Ramos (cell line): ENCODE results near the gene MLPH.

Source experiments
- in situ Hi-C: fragments of 300-500 bp; cut with MboI; formaldehyde crosslinking; loops from one replicate; pipeline ENCODE4 v1.14.3; 2022; ENCODE audit warnings: low sequenced_read_pairs; ENCODE audit not compliant: unreplicated experiment

Gene MLPH

DNA sequence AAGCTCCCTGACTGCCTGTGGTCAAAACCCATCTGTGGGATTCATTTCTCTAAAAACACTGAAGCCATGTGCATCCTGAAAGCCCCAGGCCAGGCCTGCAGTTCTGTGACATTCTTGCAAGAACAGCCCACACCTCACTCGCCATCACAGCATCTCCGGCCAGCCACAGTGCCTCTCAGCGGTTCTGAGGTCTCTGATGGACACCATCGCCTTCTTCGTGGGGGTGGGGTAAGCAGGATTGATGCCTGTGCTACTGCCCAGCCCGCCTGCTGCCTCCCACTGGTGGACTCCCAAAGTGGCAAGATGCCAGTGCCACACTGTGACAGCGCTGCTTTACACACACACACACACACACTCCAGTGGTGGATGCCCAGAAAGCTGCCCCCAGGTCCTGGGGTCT, 74.2 kb downstream of the MLPH start:
- in situ Hi-C loops = no loop called here

DNA sequence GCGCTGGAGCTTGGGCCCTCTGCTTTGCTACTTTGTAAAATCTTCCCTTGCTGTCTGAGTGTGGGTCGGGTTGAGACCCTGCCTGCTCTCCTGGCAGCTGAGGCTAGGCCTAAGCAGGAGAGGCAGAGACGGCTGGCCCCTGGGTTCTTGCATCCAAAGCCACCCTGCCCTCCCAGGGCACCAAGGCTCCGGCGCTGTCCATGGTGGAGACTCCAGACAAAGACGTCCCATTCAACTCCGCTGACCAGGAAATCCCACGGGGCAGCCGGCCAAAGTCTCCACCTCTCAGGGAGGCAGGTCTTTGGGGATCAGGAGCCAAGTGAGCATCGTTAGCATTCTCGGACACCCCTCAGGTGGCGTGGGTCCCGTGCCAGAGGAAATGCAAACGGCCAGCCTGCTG, 76.8 kb downstream of the MLPH start:
- in situ Hi-C loops = no loop called here

DNA sequence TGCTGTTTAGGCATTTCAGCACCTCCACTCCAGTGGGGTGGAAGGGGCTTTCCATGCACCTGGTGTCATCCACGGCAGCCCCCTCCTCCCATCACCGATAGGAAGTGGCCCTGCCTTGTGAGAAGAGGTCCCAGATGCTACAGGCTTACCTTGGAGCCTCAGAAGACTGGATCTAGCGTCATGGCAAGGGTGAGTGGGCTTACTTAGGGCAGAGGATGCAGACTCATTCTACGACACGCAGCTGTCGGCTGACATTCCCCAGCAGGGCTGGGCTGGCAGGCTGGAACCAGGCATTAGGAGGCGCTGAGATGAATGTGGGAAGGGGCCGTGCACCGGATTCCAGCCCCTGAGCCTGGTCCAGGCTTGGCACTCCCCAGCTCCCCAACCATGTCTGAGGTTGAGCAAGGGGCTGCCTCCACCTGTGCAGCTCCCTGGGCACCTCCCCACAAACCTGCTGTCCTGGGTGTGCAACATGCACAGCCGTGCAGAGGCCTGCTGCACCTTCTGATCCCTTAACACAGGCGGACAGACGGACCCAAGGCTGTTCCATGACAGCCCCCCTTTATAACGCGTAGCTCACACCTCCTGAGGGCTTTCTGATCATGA, 77.6 kb downstream of the MLPH start:
- in situ Hi-C loops = no loop called here

DNA sequence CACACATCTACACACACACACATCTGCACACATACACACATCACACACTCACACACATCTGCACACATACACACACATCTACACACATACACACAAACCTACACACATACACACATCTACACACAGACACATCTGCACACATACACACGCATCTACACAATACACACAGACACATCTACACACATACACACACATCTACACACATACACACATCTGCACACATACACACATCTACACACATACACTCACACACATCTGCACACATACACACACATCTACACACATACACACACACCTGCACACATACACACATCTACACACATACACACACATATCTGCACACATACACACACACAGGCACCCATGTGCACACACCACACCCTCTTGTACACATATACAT, 78.9 kb downstream of the MLPH start:
- in situ Hi-C loops = no loop called here

DNA sequence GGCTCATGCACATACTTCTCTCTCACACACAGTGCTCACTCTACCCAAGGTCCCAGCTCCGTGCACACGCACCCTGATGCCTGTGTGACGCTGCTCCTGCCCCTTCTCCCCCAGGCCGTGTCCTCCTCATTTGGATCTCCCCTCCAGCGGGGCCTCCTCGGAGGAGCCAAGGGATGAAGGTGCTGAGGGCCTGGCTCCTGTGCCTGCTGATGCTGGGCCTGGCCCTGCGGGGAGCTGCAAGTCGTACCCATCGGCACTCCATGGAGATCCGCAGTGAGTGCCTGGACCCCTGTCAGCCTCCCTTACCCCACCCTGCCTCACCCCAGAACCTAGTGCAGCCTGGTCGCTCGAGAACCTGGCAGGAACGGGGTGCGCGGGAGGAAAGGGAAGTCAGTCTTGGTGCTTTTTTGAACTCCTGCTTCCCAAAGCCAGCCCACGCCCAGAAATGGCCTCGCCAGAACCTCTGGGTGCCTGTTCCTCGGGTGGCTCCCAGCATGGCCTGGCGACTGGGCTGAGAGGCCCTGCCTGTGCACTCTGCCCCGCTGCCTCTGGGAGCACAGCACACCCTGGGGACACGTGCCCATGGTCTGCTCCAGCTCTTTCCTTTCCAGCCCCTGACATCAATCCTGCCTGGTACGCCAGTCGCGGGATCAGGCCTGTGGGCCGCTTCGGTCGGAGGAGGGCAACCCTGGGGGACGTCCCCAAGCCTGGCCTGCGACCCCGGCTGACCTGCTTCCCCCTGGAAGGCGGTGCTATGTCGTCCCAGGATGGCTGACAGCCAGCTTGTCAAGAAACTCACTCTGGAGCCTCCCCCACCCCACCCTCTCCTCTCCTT, 79.6 kb downstream of the MLPH start, which contains the start of gene PRLH:
TSS of gene PRLH (plus strand) at position 174 of the 835 bp plus-strand sequence. CDS start at position 174, 0 bp downstream.
- in situ Hi-C loops = no loop called here

DNA sequence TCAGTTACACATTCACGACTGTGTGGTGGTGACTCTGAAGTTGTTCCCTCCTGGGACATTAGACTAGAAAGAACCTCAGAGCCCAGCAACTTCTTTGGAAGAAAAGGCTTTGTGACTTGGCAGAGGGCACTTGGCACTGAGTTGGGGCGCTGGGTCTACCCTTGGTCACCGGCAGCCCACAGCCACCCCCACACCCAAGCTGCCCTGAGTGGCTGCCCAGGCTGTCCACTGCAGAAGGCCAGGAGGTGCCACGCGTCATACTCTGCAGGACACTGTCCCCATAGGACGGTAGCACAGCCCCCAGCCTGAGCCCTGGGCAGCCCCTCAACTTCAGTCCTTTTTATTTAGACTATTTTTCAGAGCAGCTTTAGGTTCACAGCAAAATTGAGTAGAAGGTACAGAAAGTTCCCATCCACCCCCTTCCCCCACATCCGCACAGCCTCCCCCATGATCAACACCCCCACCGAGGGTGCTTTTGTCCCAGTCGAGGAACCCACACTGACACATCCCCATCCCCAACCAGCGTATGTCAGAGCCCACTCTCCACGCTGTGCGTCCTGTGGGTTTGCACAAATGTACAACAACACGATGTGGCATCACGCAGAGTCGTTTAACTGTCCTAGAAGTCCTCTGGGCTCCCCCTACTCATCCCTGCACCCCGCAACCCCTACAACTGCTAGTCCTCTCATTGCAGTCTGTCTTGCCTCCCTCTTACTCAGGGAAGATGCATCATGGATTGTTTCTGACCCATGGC, 80.4 kb downstream of the MLPH start:
- in situ Hi-C loops = no loop called here

DNA sequence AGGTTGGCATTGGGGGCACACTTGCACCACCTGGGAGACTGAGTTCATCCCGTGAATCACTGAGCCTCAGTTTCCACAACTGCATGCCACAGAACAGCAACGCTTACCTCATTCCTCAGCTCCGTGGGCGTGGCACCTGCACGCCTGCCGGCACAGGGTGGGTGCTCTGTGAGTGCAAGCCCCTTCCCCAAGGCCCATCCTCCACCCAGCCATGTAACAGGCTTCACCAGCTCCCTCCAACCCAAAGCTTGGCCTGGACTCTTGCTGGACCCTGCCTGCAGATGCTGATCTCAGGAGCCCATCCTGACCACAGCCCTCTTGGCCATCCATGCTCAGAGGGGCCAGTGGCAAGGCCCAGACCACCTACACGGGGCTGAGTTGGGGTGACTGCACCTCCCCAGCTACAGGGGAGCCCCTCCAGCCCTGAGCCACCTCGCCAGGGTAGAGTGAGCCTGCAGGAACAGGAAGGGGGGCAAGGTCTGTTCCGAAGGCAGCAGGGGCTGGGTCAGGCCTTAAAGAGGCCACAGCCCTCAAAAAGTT, 81.1 kb downstream of the MLPH start:
- in situ Hi-C loops = no loop called here

DNA sequence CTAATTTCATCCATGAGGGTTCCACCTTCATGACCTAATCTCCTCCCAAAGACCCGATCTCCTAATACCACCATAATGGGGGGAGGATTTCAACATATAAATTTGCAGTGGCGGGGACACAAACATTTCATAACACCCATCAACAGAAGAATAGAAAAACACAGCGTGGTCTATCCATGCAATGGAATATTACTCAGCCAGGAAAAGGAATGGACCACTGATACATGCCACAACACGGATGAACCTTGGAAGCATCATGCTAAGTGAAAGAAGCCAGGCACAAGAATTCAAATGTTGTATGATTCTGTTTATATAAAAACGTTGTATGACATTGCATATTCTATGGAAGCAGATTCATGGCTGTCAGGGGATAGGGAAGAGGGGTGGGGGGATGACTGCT, 82.0 kb downstream of the MLPH start:
- in situ Hi-C loops = no loop called here

DNA sequence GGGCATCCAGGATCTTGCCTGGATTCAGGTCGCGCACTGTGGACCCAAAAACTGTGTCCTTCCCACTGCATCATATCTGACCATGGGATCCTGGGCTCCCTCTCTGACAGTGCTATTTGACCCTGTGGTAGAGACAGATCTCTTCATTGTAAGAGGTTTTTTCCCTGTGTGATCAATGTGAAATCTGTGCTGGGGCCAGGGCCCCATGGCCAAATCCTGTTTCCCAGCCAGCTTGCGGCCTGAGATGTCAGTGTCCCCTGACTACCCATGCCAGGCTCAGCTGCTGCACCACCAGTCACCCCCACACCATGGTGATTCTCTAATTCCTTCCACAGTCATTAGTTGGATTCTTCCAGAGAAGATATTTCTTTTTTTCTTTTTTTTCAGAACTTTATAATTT, 82.8 kb downstream of the MLPH start:
- in situ Hi-C loops = loop anchor here (10.0 kb wide), 1 partner anchor 415 kb away; no protein-coding TSS in a partner anchor

DNA sequence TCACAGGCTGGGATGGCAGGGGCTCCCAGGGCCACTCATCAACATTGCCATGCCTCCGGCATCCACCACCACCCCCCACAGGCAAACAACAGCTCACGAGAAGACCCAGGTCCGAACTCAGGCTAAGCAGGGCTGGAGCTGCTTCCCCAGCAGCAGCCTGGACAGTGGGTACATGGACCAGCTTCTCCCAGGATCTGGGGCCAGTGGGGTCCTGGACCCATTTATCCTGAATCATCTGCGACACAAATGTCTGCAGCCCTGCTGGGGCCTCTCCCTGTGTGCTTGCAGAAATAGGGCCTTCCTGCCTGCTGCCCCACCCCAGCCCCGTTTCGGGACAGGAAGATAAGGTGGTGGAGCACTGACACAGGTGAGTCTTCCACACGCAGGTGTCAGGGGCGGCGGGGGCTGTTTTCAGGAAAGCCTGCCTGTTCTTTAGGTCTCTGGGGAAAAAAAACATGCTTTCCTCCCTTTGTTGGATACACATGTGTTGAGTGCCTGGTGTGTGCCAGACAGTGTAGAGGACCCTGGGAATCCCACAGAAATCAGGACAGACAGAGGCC, 83.8 kb downstream of the MLPH start:
- in situ Hi-C loops = loop anchor here (10.0 kb wide), 1 partner anchor 416 kb away; no protein-coding TSS in a partner anchor

DNA sequence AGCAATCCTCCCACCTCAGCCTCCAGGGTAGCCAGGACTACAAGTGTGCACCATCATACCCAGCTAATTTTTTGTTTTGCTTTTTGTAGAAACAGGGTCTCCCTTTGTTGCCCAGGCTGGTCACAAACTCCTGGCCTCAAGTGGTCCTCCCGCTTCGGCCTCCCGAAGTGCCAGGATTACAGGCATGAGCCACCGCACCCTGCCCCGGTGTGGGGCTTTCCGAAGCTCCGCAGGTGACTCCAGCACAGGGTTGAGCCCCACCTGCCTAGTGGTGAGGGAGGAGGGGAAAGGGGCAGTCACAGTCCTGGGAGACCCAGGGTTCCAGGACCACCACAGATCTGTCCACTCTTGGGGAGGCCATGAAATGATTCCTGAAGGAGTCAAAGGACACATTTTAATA, 84.5 kb downstream of the MLPH start:
- in situ Hi-C loops = loop anchor here (10.0 kb wide), 1 partner anchor 417 kb away; no protein-coding TSS in a partner anchor

DNA sequence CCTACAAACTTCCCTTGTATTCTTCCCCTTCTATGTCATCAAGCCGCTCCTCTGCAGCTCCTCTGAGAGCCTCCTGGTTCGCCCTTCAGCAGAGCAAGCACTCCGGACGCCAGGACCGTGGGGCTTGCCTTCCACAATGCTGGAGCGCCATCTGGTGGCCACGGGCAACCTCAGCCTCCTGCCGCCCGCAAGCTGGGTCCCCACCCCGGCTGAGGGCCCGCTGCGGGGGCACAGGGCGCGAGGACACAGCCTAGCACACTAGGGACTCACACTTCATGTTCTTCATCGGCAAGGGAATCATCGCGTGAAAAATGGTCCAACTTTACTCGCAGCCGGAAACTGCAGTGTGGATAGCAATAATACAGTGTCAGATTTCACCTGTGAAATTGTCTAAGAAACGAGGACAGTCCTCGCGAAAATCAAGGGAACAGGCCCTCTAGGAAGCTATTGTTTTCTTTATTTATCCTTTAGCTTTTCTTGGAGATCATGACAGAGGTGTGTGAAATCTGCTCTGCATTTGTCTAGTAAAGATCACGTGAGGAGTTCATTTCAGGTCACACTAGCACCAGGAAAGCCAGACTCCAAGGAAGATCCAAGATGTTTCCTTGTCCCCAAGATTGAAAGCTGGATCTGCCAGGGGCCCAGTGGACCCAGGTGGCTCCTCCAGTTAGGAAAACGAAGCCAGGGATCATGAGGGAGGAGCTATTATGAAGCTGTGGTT, 85.1 kb downstream of the MLPH start:
- in situ Hi-C loops = loop anchor here (10.0 kb wide), 1 partner anchor 417 kb away; no protein-coding TSS in a partner anchor

DNA sequence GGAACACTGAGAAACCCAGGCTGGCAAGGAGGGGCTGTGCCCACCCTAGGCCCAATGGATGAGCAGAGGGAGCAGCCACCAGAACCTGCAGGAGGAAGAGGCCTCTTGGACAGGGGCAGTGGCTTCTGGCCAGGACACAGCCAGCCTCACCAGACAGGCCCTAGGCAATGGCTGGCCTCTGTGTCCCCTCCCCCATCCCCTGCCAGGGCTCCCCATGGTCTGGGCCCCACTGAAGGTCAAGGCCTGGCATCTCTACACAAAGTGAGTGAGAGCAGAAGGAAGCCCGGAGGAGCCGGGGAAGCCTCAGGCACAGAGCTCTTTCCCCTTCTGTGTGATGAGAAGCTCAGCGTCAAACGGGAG, 85.7 kb downstream of the MLPH start:
- in situ Hi-C loops = loop anchor here (10.0 kb wide), 1 partner anchor 418 kb away; no protein-coding TSS in a partner anchor

DNA sequence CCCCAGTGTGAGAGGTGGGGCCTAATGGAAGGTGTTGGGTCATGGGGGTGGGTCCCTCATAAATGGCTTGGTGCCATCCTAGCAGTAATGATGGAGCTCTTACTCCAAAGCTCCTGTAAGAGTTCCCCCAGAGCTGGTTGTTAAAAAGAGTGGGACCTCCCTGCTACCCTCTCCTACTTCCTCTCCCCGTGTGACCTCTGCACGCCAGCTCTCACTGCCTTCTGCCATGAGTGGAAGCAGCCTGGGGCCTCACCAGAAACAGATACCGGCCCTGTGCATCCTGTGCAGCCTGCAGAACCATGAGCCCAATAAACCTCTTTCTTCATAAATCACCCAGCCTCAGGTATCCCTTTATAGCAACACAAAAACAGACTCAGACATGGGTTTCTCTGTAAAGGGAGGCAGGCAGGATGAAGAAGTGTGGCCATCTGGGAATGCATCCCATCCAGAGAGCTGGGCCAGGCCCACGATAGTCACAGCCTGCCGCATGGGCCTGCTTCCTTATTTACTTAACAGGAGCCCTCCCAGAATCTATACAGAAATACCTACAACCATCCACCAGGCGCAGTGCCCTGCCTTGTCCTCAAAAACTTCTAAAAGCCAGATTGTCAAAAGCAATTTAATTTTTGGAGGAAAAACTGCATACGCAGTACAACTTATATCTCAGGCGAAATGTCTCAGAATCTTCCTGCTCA, 86.8 kb downstream of the MLPH start:
- in situ Hi-C loops = loop anchor here (10.0 kb wide), 1 partner anchor 419 kb away; no protein-coding TSS in a partner anchor

DNA sequence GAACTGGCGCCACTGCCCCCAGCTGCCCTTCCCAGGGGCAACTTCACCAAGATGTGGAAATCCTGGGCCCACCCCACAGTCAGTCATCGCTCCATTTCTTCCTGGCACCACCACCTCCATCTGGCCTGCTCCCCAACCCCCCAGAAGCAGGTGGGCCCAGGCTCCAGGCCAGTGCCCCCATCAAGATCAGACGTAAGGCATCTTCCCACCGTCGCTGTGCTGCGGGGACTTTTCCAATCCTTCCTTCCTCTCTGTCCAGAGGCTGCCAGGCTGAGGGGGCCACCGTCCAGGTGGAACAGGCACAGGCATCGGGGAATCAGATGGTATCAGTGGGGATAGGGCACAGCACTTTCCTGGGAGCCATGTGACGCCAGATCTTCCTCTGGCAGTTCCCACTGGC, 87.4 kb downstream of the MLPH start:
- in situ Hi-C loops = loop anchor here (10.0 kb wide), 1 partner anchor 420 kb away; no protein-coding TSS in a partner anchor

DNA sequence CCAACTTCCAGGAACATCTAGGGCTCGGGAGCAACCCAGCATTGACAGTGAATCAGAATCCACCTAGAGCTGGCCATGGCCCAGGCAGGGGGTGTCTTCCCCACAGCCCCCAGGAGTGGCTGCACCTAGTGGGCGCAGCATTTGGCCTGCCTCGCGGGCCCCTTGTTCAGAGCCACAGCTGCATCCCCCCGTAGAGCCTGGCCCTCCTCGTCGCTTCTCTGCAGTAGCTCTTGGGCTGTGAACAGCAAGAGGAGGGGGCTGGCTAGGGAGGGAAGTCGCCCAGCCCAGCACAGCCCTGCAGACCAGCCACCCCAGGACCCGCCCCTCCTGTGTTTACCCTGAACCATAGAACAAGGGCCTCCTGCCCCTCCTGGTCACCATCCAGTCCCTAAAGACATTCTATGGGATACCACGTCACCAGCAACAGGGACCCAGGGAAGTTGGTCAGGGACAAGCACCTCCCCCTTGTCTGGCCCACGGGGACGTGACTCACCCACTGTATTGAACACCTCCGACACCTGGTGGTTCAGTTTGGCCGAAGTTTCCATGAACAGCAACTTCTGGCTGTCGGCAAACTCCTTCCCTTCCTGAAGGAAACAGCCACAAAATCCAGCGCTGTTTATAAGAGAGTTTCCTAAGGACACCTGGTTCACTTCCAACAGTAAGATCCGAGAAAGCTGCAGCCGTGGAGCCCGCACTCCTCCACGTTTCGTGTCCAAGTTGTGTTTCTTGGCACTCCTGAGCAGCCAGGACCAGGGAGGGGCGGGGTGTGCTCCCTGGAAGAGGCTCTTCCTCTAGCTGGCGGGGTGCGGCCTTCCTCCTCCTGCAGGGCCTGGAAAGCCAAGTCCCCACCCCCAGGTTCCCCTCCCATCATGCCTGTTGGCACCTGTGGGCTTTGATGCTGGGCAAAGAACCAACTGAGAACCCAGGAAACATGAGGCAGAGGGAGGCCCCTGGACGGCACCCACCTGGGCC, 88.1 kb downstream of the MLPH start:
- in situ Hi-C loops = loop anchor here (10.0 kb wide), 1 partner anchor 420 kb away; no protein-coding TSS in a partner anchor
